Measurements from ENCODE around the gene PARVA. TPM values are rescaled to one million over a fixed set of nuclear protein-coding genes. Genes with fewer than 3 reads are reported as not detected.

The PARVA gene
- total RNA-seq, 2 experiments from 2014 or later, result 0.08 to 0.98 TPM

GRCh38 chr11:12430351-12430750 lies 53.0 kb downstream of the PARVA start:
- no peak overlapping the region for H3K4me3 ChIP-seq (ENCODE audit: low read length)
- intact Hi-C loops (cut with DNase I, micrococcal nuclease), result no loop called here
- H3K4me3 Mint-ChIP-seq, result no peak overlapping the region

GRCh38 chr11:12430954-12431595 lies 53.7 kb downstream of the PARVA start:
- intact Hi-C loops (cut with DNase I, micrococcal nuclease), result no loop called here
- no peak for DNase-seq
- Histone ChIP-seq H3K27me3 (ENCODE audit: control insufficient read depth in 1 of 2, insufficient read depth in 2 of 2, low read length in 2 of 2) (no peaks in the 10 kb centered on the region), H3K27ac (ENCODE audit: low read depth in 1 of 2, low read length in 2 of 2) (no peak overlapping the region), H3K36me3 (ENCODE audit: insufficient read depth, low read length) (no peaks in the 10 kb centered on the region), H3K4me3 (ENCODE audit: low read length) (no peak overlapping the region), H3K4me1 (ENCODE audit: insufficient read depth, low read length) (no peaks in the 10 kb centered on the region), H3K9me3 (ENCODE audit: control insufficient read depth in 1 of 2, insufficient read depth in 1 of 2, low read length in 2 of 2) (no peaks in the 10 kb centered on the region)
- TF ChIP-seq CTCF (IDR thresholded peaks at IDR 0.05), result no peak
- H3K27ac Mint-ChIP-seq, result no peak overlapping the region
- no peaks in the 10 kb centered on the region for H3K36me3 Mint-ChIP-seq (ENCODE audit: low read depth)
- H3K4me3 Mint-ChIP-seq, result no peak overlapping the region
- POLR2A ChIA-PET, result no interaction called here
- no peaks in the 10 kb centered on the region for H3K27me3 Mint-ChIP-seq
- CTCF ChIA-PET, result no interaction called here
- H3K9me3 Mint-ChIP-seq, result no peaks in the 10 kb centered on the region
- ATAC-seq (ENCODE audit: poor library complexity), result no peak
- H3K4me1 Mint-ChIP-seq (ENCODE audit: low read depth), result no peaks in the 10 kb centered on the region

More at GRCh38 chr11:12430351-12430750, 53.0 kb downstream of the PARVA start:
- Histone ChIP-seq H3K36me3 (ENCODE audit: insufficient read depth, low read length) (no peaks in the 10 kb centered on the region), H3K27me3 (ENCODE audit: control insufficient read depth in 1 of 2, insufficient read depth in 2 of 2, low read length in 2 of 2) (no peaks in the 10 kb centered on the region), H3K27ac (ENCODE audit: low read depth in 1 of 2, low read length in 2 of 2) (no peak overlapping the region), H3K9me3 (ENCODE audit: control insufficient read depth in 1 of 2, insufficient read depth in 1 of 2, low read length in 2 of 2) (no peaks in the 10 kb centered on the region), H3K4me1 (ENCODE audit: insufficient read depth, low read length) (no peaks in the 10 kb centered on the region)
- ChIA-PET CTCF (no interaction called here), POLR2A (no interaction called here)
- Mint-ChIP-seq H3K9me3 (no peaks in the 10 kb centered on the region), H3K27ac (no peak overlapping the region), H3K4me1 (ENCODE audit: low read depth) (no peaks in the 10 kb centered on the region), H3K36me3 (ENCODE audit: low read depth) (no peaks in the 10 kb centered on the region), H3K27me3 (peaks cover 3% of the 10 kb centered on the region)
- ATAC-seq (ENCODE audit: poor library complexity) (no peak), DNase-seq (no peak)
- no peak for TF ChIP-seq CTCF (IDR thresholded peaks at IDR 0.05)

GRCh38 chr11:12432507-12432906 lies 55.1 kb downstream of the PARVA start:
- H3K9me3 ChIP-seq (ENCODE audit: control insufficient read depth in 1 of 2, insufficient read depth in 1 of 2, low read length in 2 of 2), result no peaks in the 10 kb centered on the region
- no peak overlapping the region for H3K27ac ChIP-seq (ENCODE audit: low read depth in 1 of 2, low read length in 2 of 2)
- no peaks in the 10 kb centered on the region for H3K27me3 ChIP-seq (ENCODE audit: control insufficient read depth in 1 of 2, insufficient read depth in 2 of 2, low read length in 2 of 2)
- Mint-ChIP-seq H3K9me3 (no peaks in the 10 kb centered on the region), H3K4me3 (no peak overlapping the region), H3K36me3 (ENCODE audit: low read depth) (no peaks in the 10 kb centered on the region), H3K27ac (no peak overlapping the region), H3K27me3 (no peaks in the 10 kb centered on the region), H3K4me1 (ENCODE audit: low read depth) (no peaks in the 10 kb centered on the region)
- no peak overlapping the region for H3K4me3 ChIP-seq (ENCODE audit: low read length)
- TF ChIP-seq CTCF (IDR thresholded peaks at IDR 0.05), result no peak
- intact Hi-C loops (cut with DNase I, micrococcal nuclease), result no loop called here
- ChIA-PET POLR2A (no interaction called here), CTCF (no interaction called here)
- ATAC-seq (ENCODE audit: poor library complexity), result no peak
- no peaks in the 10 kb centered on the region for H3K4me1 ChIP-seq (ENCODE audit: insufficient read depth, low read length)
- no peaks in the 10 kb centered on the region for H3K36me3 ChIP-seq (ENCODE audit: insufficient read depth, low read length)
- no peak for DNase-seq

All from CD4-positive, alpha-beta T cell (primary cell).